GDM1 (cell line): Measurements from ENCODE around the gene PLEKHD1.
"Not testable (repeated sequence)": the region's sequence is repeated elsewhere in the genome, so short reads cannot be mapped to it uniquely, and the experiment has no call there.

Source experiments
- DNase-seq: peaks from one replicate; lab custom pipeline; 2025; lab: John Stamatoyannopoulos, UW

Gene PLEKHD1

GRCh38 chr14:69481815-69482568 lies 2.5 kb upstream of the PLEKHD1 start:
- DNase-seq: no peak

- no peak for DNase-seq
Observed at GRCh38 chr14:69483765-69484443, 624 bp upstream of the PLEKHD1 start.

GRCh38 chr14:69485315-69485660 lies 760 bp downstream of the PLEKHD1 start:
- no peak for DNase-seq

- DNase-seq: no peak
Observed at GRCh38 chr14:69485701-69486100, 1.2 kb downstream of the PLEKHD1 start.

GRCh38 chr14:69487226-69487625 lies 2.7 kb downstream of the PLEKHD1 start:
- no peak for DNase-seq

GRCh38 chr14:69487771-69488170 lies 3.2 kb downstream of the PLEKHD1 start:
- DNase-seq: no peak

- no peak for DNase-seq
Observed at GRCh38 chr14:69489495-69489894, 5.0 kb downstream of the PLEKHD1 start.

- no peak for DNase-seq
Observed at GRCh38 chr14:69490219-69490918, 5.8 kb downstream of the PLEKHD1 start.

- DNase-seq: no peak
Observed at GRCh38 chr14:69491193-69491592, 6.7 kb downstream of the PLEKHD1 start.

GRCh38 chr14:69493038-69493437 lies 8.5 kb downstream of the PLEKHD1 start:
- DNase-seq: no peak

- no peak for DNase-seq
Observed at GRCh38 chr14:69493791-69494190, 9.3 kb downstream of the PLEKHD1 start.

GRCh38 chr14:69495341-69495921 lies 10.9 kb downstream of the PLEKHD1 start:
- DNase-seq: no peak

GRCh38 chr14:69497866-69498265 lies 13.3 kb downstream of the PLEKHD1 start:
- not testable (repeated sequence) for DNase-seq

GRCh38 chr14:69498286-69498685 lies 13.8 kb downstream of the PLEKHD1 start:
- not testable (repeated sequence) for DNase-seq

GRCh38 chr14:69499436-69499835 lies 14.9 kb downstream of the PLEKHD1 start:
- DNase-seq: no peak

GRCh38 chr14:69500096-69500495 lies 15.6 kb downstream of the PLEKHD1 start:
- DNase-seq: no peak

GRCh38 chr14:69500736-69501135 lies 16.2 kb downstream of the PLEKHD1 start:
- DNase-seq: no peak

GRCh38 chr14:69501423-69501838 lies 16.9 kb downstream of the PLEKHD1 start:
- no peak for DNase-seq

- DNase-seq: no peak
Observed at GRCh38 chr14:69504775-69505174, 20.2 kb downstream of the PLEKHD1 start.

- DNase-seq: no peak
Observed at GRCh38 chr14:69505338-69506240, 21.1 kb downstream of the PLEKHD1 start.

- no peak for DNase-seq
Observed at GRCh38 chr14:69506241-69506595, 21.7 kb downstream of the PLEKHD1 start.
